GM21717 (cell line): Measurements from ENCODE around the gene CEL.

ENCODE experiments used
- ATAC-seq: cut with Tn5 transposase; IDR thresholded peaks from one replicate; pipeline ENCODE4 v1.9.1; 2021; ENCODE audit warnings: mild to moderate bottlenecking, moderate library complexity; ENCODE audit not compliant: unreplicated experiment

The CEL gene

DNA sequence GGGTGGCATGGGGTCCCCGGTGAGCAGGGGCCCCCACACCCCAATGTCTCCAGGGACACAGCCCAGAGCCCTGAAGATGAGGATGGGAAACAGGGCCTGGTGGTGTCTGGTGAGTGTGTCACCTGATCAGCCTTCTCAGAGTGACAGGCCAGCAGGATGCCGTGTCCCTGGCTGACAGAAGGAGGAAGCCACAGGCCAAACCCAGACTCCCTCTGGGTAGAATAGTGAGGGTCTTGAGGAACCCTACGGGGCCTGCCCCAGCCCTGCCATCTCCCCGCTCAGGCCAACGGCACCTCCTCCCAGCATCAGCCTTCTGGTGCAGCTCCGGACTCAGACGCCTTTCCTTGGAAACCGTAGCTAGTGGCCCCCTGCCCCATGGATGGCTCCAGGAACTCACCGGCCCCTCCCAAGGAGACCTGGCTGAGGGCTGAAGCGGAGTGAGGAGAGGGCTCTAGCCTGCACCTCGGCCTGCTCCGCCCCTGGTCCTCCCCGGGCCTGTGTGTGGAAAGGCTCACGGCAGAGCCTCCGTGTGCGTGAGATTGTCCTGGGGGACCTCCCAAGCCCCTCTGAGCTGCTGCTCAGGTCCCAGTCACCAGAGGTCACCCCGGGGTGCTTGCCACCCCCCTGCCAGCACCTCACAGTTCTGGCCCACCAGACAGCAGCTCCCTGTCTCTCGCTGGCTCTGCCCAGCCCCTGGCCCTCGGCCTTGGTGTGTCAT, 53.3 kb downstream of the CEL start:
- no peak for ATAC-seq

GRCh38 chr9:133115604-133116345, 54.0 kb downstream of the CEL start:
- peak; percentile 62 for ATAC-seq

GRCh38 chr9:133116346-133117231, 54.8 kb downstream of the CEL start:
- ATAC-seq, result no peak

DNA sequence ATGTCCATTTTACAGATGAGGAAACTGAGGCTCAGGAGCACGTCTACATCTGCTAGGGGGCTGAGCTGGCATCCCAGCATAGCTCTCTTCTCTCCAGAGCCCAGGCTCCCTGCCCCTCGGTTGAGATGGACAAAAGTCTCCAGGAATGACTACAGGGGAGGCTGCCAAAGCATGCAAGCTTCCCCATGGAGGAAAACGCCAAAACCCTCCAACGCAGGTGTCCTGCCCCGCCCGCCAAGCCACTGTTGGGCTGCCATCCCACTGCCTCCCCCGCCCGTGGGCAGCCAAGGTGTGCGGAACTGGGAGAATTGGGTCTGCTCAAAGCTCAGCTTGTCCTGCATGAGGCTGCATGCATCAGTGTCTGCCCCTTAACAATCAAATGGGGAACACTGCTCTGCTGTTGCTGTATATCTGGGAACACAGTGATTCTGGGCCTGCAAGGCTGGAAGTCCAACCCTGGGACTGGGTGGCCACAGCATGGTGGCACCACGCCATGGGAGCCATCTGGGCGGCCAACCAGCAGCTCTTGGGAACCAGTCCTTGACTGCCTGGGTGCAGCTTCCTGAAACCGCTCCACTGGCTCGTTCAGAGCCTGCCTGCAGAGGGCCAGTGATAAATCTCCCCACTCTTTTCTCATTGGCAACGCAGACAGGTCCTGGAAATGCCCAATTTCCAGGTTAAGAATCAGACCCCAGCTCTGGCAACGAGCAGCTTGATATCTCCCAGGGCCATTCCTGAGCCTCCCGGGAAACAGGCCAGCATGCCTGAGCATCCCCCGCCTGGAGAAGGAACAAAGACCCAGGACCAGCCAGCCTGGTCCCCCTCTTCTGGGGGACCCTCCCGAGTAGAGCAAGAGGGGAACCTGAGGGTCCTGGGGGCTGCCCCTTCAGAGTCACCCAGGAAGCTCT, 55.7 kb downstream of the CEL start:
- ATAC-seq, result no peak

GRCh38 chr9:133118179-133118520, 56.4 kb downstream of the CEL start:
- ATAC-seq, result no peak

DNA sequence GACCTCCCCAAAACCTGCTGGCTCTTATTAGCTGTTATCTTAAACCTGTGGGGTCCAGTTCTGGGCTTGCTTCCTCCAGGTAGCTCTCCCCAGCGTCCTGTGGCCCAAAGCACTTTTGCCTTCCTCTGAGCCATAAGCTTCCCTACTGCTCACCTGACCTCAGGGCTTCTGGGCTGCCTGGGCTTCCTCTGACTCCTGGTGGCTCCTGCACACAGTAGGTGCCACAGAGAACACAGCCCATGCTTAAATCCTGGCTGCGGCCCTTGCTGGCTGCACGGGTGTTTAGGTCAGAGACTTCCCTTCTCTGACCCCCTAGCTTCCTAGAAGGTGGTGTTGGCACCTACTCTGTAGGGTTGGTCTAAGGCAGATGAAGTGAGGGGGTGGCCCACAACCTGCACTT, 56.8 kb downstream of the CEL start:
- no peak for ATAC-seq

DNA sequence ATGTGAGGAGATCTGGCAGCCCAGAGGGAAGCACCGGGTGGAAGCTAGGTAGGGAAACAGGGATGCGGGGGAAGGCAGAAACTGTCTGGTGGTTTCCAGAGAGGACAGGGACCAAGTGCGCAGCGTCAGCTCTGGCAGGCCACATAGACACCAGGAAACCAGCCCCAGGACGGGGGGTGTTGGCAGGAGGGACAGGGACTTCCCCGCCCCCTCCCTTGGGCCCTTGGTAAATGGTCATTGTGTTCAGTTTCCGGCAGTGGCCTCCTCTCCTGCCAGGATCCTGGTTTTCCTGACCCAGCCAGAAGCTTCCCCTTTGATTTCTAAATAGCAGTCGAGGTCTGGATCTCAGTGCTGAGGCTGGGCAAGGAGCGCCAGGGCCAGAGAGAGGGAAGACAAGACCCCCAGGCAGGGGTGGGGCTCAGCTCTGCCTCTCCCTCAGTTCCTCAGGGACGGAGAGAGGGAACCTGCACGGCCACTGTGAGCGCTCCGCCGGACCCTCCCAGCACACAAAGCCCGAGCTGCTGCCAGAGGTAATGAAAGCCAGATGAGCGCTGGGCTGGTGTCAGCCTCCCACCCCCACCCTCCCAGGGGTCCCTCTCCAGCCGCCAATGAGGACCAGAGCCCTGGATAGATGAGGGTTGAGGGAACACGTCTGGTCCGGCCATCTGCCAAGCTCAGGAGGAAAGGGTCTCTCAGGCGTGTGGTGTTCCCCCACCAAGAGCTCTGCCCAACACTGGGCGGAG, 57.5 kb downstream of the CEL start:
- ATAC-seq, result no peak

DNA sequence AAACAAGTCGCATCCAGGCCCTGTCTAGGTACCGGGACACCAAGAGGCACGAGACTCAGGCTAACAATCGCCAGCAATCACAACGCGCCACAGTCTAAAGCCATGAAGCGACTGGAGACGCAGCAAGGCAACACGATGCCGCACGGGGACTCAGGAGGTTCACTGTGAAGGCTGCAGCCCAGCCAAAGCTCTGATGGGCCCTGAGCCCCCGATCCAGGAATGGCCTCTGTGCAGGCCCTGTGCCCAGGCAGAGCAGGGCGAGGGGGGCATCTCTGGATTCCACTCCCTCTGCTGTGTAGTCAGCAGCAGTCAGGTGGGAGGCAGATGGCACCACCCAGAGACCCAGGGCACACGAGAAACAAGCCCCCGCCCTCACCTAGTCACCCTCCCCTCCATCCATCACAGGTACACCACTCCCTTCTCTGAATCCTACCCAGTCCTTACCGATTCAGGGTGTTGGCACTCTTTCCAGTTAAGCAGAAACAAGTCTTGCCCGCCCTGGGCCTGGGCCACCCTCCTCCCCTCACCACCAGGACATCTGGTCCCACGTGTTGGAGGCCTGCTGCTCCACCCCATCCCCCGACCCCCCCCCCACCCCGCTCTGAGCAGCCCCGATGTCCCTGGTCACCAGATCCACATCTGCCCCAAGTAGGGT, 58.2 kb downstream of the CEL start:
- ATAC-seq, result no peak

DNA sequence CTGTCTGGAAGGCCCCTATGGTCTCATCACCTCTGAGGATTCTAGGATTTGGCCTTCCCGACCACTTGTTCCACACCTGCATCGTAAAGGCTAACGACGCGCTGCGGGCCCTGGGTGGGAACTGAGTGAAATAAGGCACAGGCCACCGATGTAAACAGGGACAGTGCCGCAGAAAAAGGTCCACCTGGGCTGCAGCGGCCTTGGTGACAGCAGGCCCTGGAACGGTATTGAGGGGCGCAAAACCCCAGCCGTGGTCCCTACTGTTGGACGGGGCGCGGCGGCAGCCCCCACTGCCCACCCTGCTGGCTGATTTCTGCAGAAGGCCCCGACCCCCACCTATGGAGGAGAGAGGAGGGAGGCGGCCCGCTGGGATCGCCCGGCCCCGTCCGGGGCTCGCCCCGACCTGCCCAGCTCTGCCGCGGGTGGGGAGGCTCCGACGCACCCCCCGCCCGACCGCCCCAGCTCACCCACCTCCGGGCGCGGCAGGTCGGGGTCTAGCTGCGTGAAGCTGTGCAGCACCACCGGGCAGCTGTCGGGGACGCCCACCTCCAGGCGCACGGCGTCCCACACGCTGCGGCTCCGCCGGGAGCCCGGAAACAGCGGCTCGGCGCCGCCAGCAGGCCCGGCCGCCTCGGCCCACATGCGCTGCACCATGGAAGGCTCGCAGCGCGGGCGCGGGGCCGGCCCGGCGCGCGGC, 58.9 kb downstream of the CEL start:
- ATAC-seq, result peak; percentile 7
